ENCODE data around the gene MXD1. TPM values are rescaled to one million over a fixed set of nuclear protein-coding genes. Genes with fewer than 3 reads are reported as not detected.

MXD1 gene
- polyA plus RNA-seq, 3 donors: 83.1 to 247 (median 112) TPM

- H3K9ac ChIP-seq (ENCODE audit: insufficient read depth, low read length, poor library complexity, severe bottlenecking): no peak overlapping the region
- Mint-ChIP-seq H3K36me3 (peaks cover 82 to 85% of the 10 kb centered on the region in 2 donors), H3K27ac (peak overlapping the region in 3 of 7 donors; percentile 35 to 86 (median 84)), H3K9me3 (no peaks in the 10 kb centered on the region), H3K4me3 (no peak overlapping the region), H3K4me1 (peaks cover 46% of the 10 kb centered on the region), H3K27me3 (ENCODE audit: low read depth in 3 of 3) (no peaks in the 10 kb centered on the region)
- peaks cover 33 to 44% of the 10 kb centered on the region in 2 donors for H3K4me1 ChIP-seq (ENCODE audit: control insufficient read depth in 1 of 2, insufficient read depth in 2 of 2, low read length in 2 of 2)
- no peaks in the 10 kb centered on the region for H3K9me3 ChIP-seq (replicated peaks in 1 of 2; ENCODE audit: control insufficient read depth in 1 of 2, insufficient read depth in 1 of 2, low read length in 2 of 2)
- peak overlapping the region in 1 of 2 donors; percentile 10 for H3K27ac ChIP-seq (ENCODE audit: low read depth in 1 of 2, low read length in 2 of 2)
- peaks cover 60% of the 10 kb centered on the region for H4K20me1 ChIP-seq (ENCODE audit: insufficient read depth, low read length)
- no peak overlapping the region for H3K4me2 ChIP-seq (replicated peaks; ENCODE audit: extremely low read depth, low read length, poor library complexity, severe bottlenecking)
- WGBS (ENCODE audit: insufficient coverage): 95% methylated on average over 11 of the region's 14 CpGs
- intact Hi-C loops (cut with micrococcal nuclease): loop anchor here in 1 of 2 donors (5.0 kb wide), 1 partner anchor 49 kb away; no protein-coding TSS in a partner anchor
- peaks cover 79 to 83% of the 10 kb centered on the region in 2 donors for H3K36me3 ChIP-seq (replicated peaks in 1 of 2; ENCODE audit: control insufficient read depth in 1 of 2, insufficient read depth in 2 of 2, low read length in 2 of 2)
- no peak for TF ChIP-seq CTCF (IDR thresholded peaks at IDR 0.05)
- peaks cover 70% of the 10 kb centered on the region for H3K79me2 ChIP-seq (ENCODE audit: insufficient read depth, low read length)
- H2AFZ ChIP-seq (ENCODE audit: insufficient read depth, low read depth, low read length, poor library complexity, severe bottlenecking): no peak overlapping the region
- no peak overlapping the region for H3K4me3 ChIP-seq (replicated peaks in 1 of 3; ENCODE audit: low read depth in 2 of 3, low read length in 3 of 3)
- DNase-seq: no peak
- H3K27me3 ChIP-seq (ENCODE audit: control insufficient read depth in 2 of 2, insufficient read depth in 2 of 2, low read length in 2 of 2): no peaks in the 10 kb centered on the region
Measured at GRCh38 chr2:69937968-69938367, 23.1 kb downstream of the MXD1 start.

- no peaks in the 10 kb centered on the region for H3K27me3 ChIP-seq (ENCODE audit: control insufficient read depth in 2 of 2, insufficient read depth in 2 of 2, low read length in 2 of 2)
- no peak overlapping the region for H3K27ac ChIP-seq (ENCODE audit: low read depth in 1 of 2, low read length in 2 of 2)
- DNase-seq: no peak
- TF ChIP-seq CTCF (IDR thresholded peaks at IDR 0.05): no peak
- H2AFZ ChIP-seq (ENCODE audit: insufficient read depth, low read depth, low read length, poor library complexity, severe bottlenecking): no peak overlapping the region
- Mint-ChIP-seq H3K4me3 (no peak overlapping the region), H3K27me3 (ENCODE audit: low read depth in 3 of 3) (no peaks in the 10 kb centered on the region), H3K9me3 (peaks cover 0 to 2% (median 0%) of the 10 kb centered on the region in 7 donors), H3K4me1 (peaks cover 48% of the 10 kb centered on the region), H3K36me3 (peaks cover 91 to 95% of the 10 kb centered on the region in 2 donors), H3K27ac (peak overlapping the region in 1 of 7 donors; percentile 18)
- peaks cover 49% of the 10 kb centered on the region for H4K20me1 ChIP-seq (ENCODE audit: insufficient read depth, low read length)
- H3K36me3 ChIP-seq (replicated peaks in 1 of 2; ENCODE audit: control insufficient read depth in 1 of 2, insufficient read depth in 2 of 2, low read length in 2 of 2): peaks cover 84 to 88% of the 10 kb centered on the region in 2 donors
- WGBS (ENCODE audit: insufficient coverage): 98% methylated on average over 9 of the region's 14 CpGs
- no peaks in the 10 kb centered on the region for H3K9me3 ChIP-seq (replicated peaks in 1 of 2; ENCODE audit: control insufficient read depth in 1 of 2, insufficient read depth in 1 of 2, low read length in 2 of 2)
- intact Hi-C loops (cut with micrococcal nuclease): loop anchor here in 1 of 2 donors (5.0 kb wide), 1 partner anchor 48 kb away; no protein-coding TSS in a partner anchor
- H3K9ac ChIP-seq (ENCODE audit: insufficient read depth, low read length, poor library complexity, severe bottlenecking): no peak overlapping the region
- H3K4me2 ChIP-seq (replicated peaks; ENCODE audit: extremely low read depth, low read length, poor library complexity, severe bottlenecking): no peak overlapping the region
- H3K4me3 ChIP-seq (replicated peaks in 1 of 3; ENCODE audit: low read depth in 2 of 3, low read length in 3 of 3): no peak overlapping the region
- H3K79me2 ChIP-seq (ENCODE audit: insufficient read depth, low read length): peaks cover 58% of the 10 kb centered on the region
- H3K4me1 ChIP-seq (ENCODE audit: control insufficient read depth in 1 of 2, insufficient read depth in 2 of 2, low read length in 2 of 2): peaks cover 33 to 44% of the 10 kb centered on the region in 2 donors
Measured at GRCh38 chr2:69939722-69940121, 24.8 kb downstream of the MXD1 start.

Measured in CD14-positive monocyte (primary cell).